HepG2 (cell line): ENCODE data around the gene IWS1. TPM values are rescaled to one million over a fixed set of nuclear protein-coding genes. Genes with fewer than 3 reads are reported as not detected.

Experiments
- ARNT ChIP-seq: fragments of 450-650 bp; IDR thresholded peaks from 2 replicates; pipeline ENCODE4 v1.6.1; 2017
- CEBPB ChIP-seq: IDR thresholded peaks from 2 replicates; pipeline ENCODE4 v1.6.1; 2011; ENCODE audit warnings: low read depth, low read length, improper control_type of control experiment, borderline replicate concordance
- MATR3 ChIP-seq: sonication (generic); formaldehyde crosslinking; IDR thresholded peaks from 2 replicates; pipeline ENCODE4 v1.4.0; 2020; ENCODE audit warnings: missing genetic modification reagents
- PCBP1 ChIP-seq: fragments of 200-400 bp; formaldehyde crosslinking; IDR thresholded peaks from 2 replicates; pipeline ENCODE4 v1.6.1; 2017; ENCODE audit warnings: mild to moderate bottlenecking, low read depth, low read length, borderline replicate concordance
- TAF1 ChIP-seq: sonication (generic); formaldehyde crosslinking; IDR thresholded peaks from 2 replicates; pipeline ENCODE4 v1.4.0; 2020; ENCODE audit warnings: missing genetic modification reagents
- ZC3H4 ChIP-seq: sonication (generic); formaldehyde crosslinking; IDR thresholded peaks from 2 replicates; pipeline ENCODE4 v1.4.0; 2020; ENCODE audit warnings: missing genetic modification reagents, borderline replicate concordance
- ZFP1 ChIP-seq: IDR thresholded peaks from 2 replicates; pipeline ENCODE4 v1.6.1; 2016
- ZKSCAN5 ChIP-seq: sonication (generic); formaldehyde crosslinking; IDR thresholded peaks from 2 replicates; pipeline ENCODE4 v1.5.1; 2020; ENCODE audit warnings: mild to moderate bottlenecking, missing genetic modification reagents
- ZMYM3 ChIP-seq: sonication (generic); formaldehyde crosslinking; IDR thresholded peaks from 2 replicates; pipeline ENCODE4 v1.5.1; 2020; ENCODE audit warnings: mild to moderate bottlenecking, missing genetic modification reagents
- ZNF274 ChIP-seq: sonication (generic); formaldehyde crosslinking; IDR thresholded peaks from 2 replicates; pipeline ENCODE4 v1.5.1; 2020; ENCODE audit warnings: mild to moderate bottlenecking, missing genetic modification reagents
- ZNF564 ChIP-seq: sonication (generic); formaldehyde crosslinking; IDR thresholded peaks from 2 replicates; pipeline ENCODE4 v1.8.1; 2023; ENCODE audit warnings: mild to moderate bottlenecking, missing genetic modification reagents
- ZNF670 ChIP-seq: sonication (generic); formaldehyde crosslinking; IDR thresholded peaks from 2 replicates; pipeline ENCODE4 v1.8.0; 2022; ENCODE audit warnings: mild to moderate bottlenecking, missing genetic modification reagents, borderline replicate concordance
- polyA plus RNA-seq, 8 experiments: library from polyadenylated mRNA; depleted of rRNA in 3 of 8; stranded (reverse) in 7 of 8; unstranded in 1 of 8; fragments of >200 nt; fragmentation: Illumina TruSeq in 4 of 8; extraction: Trizol in 4 of 8; gene quantifications; 2 replicates each; pipeline versions ENCODE4 v1.2.1 to v1.2.3, GENCODE V29; 2011 to 2016; ENCODE audit warnings: low read depth in 4 of 8, missing spikeins in 1 of 8, mixed read lengths in 1 of 8; ENCODE audit not compliant: insufficient read depth in 1 of 8
- total RNA-seq, 5 experiments: library from RNA; depleted of rRNA; stranded (reverse); fragments of >200 nt; fragmentation: Illumina TruSeq; extraction: Trizol; gene quantifications; 2 replicates each; pipeline ENCODE4 v1.2.3, GENCODE V29; 2016; ENCODE audit warnings: low read depth in 1 of 5
- TF ChIP-seq, protein P1 (sequence below): sonication (generic); formaldehyde crosslinking; IDR thresholded peaks from 2 replicates; pipeline ENCODE4 v1.5.0; 2020; ENCODE audit warnings: mild to moderate bottlenecking, missing genetic modification reagents, moderate library complexity
- TF ChIP-seq, protein P2 (sequence below): fragments of 450-650 bp; IDR thresholded peaks from 2 replicates; pipeline ENCODE4 v1.6.1; 2017; ENCODE audit warnings: mild to moderate bottlenecking
- TF ChIP-seq, protein P3 (sequence below): IDR thresholded peaks from 2 replicates; pipeline ENCODE4 v1.6.1; 2012; ENCODE audit warnings: low read depth, low read length, improper control_type of control experiment
- TF ChIP-seq, protein P4 (sequence below): sonication (generic); formaldehyde crosslinking; IDR thresholded peaks from 2 replicates; pipeline ENCODE4 v1.5.0; 2020; ENCODE audit warnings: missing genetic modification reagents
- TF ChIP-seq, protein P5 (sequence below): sonication (generic); formaldehyde crosslinking; IDR thresholded peaks from 2 replicates; pipeline ENCODE4 v1.4.0; 2020; ENCODE audit warnings: mild to moderate bottlenecking, missing genetic modification reagents
- TF ChIP-seq, protein P6 (sequence below): sonication (generic); formaldehyde crosslinking; IDR thresholded peaks from 2 replicates; pipeline ENCODE4 v1.5.0; 2020; ENCODE audit warnings: missing genetic modification reagents

Gene IWS1
- total and polyA plus RNA-seq, 2 of the 13 experiments (the other 11 are each of a cell fraction or from before 2014, with no cell fraction given), result 28.9 to 62.3 TPM

DNA sequence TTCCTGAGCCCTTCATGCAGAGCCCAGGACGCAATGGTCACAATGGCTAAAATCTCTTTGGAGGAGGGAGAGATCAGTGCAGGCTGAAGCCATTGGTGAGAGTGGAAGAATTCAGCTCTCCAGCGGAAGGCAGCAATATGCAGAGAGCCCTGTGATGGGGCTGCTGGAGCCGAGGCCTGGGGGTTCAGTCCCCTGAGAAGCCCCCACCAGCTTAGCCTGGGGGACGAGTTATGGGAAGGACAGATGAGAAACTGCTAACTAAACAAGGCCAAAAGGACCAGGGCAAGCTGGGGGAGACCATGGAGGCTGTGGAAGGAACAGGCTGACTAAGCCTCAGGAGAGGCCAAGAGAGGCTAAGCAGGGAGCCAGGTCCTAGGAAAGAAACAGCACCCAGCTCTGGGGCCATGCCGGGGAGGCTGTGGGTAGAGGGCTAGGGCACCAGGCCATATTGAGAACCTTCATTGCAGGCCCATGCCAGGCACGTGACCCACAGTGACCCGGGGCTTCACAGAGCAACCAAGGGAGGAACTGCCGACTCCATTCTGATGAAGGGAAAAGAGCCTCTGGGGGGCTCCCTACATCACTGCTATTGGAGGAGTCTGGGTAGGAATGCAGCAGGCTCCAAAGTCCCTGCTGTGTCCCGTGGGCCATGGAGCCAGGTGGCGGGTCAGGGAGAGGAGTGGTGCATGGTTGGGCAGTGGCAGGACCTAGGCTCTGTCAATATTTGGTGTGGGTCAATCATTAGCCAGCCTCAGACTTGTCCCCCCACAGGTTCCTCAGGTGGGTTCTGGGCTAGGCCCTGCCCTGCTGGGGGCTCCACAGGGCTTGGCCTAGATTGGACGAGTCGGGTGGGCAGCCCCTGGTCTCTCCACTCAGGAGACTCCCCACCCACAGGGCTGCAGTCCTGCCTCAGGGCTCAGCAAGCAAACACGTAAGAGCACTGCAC is 88.2 kb downstream of the IWS1 start (continued):
- TF ChIP-seq, protein P1, sequence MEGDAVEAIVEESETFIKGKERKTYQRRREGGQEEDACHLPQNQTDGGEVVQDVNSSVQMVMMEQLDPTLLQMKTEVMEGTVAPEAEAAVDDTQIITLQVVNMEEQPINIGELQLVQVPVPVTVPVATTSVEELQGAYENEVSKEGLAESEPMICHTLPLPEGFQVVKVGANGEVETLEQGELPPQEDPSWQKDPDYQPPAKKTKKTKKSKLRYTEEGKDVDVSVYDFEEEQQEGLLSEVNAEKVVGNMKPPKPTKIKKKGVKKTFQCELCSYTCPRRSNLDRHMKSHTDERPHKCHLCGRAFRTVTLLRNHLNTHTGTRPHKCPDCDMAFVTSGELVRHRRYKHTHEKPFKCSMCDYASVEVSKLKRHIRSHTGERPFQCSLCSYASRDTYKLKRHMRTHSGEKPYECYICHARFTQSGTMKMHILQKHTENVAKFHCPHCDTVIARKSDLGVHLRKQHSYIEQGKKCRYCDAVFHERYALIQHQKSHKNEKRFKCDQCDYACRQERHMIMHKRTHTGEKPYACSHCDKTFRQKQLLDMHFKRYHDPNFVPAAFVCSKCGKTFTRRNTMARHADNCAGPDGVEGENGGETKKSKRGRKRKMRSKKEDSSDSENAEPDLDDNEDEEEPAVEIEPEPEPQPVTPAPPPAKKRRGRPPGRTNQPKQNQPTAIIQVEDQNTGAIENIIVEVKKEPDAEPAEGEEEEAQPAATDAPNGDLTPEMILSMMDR, result peak; percentile 91
- TF ChIP-seq, protein P2, sequence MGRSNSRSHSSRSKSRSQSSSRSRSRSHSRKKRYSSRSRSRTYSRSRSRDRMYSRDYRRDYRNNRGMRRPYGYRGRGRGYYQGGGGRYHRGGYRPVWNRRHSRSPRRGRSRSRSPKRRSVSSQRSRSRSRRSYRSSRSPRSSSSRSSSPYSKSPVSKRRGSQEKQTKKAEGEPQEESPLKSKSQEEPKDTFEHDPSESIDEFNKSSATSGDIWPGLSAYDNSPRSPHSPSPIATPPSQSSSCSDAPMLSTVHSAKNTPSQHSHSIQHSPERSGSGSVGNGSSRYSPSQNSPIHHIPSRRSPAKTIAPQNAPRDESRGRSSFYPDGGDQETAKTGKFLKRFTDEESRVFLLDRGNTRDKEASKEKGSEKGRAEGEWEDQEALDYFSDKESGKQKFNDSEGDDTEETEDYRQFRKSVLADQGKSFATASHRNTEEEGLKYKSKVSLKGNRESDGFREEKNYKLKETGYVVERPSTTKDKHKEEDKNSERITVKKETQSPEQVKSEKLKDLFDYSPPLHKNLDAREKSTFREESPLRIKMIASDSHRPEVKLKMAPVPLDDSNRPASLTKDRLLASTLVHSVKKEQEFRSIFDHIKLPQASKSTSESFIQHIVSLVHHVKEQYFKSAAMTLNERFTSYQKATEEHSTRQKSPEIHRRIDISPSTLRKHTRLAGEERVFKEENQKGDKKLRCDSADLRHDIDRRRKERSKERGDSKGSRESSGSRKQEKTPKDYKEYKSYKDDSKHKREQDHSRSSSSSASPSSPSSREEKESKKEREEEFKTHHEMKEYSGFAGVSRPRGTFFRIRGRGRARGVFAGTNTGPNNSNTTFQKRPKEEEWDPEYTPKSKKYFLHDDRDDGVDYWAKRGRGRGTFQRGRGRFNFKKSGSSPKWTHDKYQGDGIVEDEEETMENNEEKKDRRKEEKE, result no peak
- no peak for TF ChIP-seq ARNT
- peak; percentile 91 for TF ChIP-seq ZFP1 (CRISPR knock-in tag)
- peak; percentile 96 for TF ChIP-seq ZNF274 (CRISPR knock-in tag)
- TF ChIP-seq, protein P3, sequence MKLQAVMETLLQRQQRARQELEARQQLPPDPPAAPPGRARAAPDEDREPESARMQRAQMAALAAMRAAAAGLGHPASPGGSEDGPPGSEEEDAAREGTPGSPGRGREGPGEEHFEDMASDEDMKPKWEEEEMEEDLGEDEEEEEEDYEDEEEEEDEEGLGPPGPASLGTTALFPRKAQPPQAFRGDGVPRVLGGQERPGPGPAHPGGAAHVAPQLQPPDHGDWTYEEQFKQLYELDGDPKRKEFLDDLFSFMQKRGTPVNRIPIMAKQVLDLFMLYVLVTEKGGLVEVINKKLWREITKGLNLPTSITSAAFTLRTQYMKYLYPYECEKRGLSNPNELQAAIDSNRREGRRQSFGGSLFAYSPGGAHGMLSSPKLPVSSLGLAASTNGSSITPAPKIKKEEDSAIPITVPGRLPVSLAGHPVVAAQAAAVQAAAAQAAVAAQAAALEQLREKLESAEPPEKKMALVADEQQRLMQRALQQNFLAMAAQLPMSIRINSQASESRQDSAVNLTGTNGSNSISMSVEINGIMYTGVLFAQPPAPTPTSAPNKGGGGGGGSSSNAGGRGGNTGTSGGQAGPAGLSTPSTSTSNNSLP, result peak; percentile 78
- TF ChIP-seq, protein P4, sequence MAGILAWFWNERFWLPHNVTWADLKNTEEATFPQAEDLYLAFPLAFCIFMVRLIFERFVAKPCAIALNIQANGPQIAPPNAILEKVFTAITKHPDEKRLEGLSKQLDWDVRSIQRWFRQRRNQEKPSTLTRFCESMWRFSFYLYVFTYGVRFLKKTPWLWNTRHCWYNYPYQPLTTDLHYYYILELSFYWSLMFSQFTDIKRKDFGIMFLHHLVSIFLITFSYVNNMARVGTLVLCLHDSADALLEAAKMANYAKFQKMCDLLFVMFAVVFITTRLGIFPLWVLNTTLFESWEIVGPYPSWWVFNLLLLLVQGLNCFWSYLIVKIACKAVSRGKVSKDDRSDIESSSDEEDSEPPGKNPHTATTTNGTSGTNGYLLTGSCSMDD, result no peak
- peak; percentile 82 for TF ChIP-seq ZMYM3 (CRISPR knock-in tag)
- TF ChIP-seq PCBP1, result no peak
- no peak for TF ChIP-seq ZC3H4 (CRISPR knock-in tag)
- TF ChIP-seq ZNF670 (CRISPR knock-in tag), result peak; percentile 92; the same call in 1 of the 2 replicates
- TF ChIP-seq, protein P5, sequence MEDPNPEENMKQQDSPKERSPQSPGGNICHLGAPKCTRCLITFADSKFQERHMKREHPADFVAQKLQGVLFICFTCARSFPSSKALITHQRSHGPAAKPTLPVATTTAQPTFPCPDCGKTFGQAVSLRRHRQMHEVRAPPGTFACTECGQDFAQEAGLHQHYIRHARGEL, result no peak
- TF ChIP-seq, protein P6, sequence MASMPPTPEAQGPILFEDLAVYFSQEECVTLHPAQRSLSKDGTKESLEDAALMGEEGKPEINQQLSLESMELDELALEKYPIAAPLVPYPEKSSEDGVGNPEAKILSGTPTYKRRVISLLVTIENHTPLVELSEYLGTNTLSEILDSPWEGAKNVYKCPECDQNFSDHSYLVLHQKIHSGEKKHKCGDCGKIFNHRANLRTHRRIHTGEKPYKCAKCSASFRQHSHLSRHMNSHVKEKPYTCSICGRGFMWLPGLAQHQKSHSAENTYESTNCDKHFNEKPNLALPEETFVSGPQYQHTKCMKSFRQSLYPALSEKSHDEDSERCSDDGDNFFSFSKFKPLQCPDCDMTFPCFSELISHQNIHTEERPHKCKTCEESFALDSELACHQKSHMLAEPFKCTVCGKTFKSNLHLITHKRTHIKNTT (CRISPR knock-in tag), result no peak
- no peak for TF ChIP-seq MATR3
- TF ChIP-seq TAF1, result peak; percentile 81
- no peak for TF ChIP-seq ZKSCAN5
- TF ChIP-seq ZNF564, result peak; percentile 79; the same call in 1 of the 2 replicates
- TF ChIP-seq CEBPB, result 0 out of 2 replicates have a peak, but pooled peaks have one; percentile 19
